Esophagus squamous epithelium (tissue), 4 donors: ENCODE data around the gene CPEB3.

Experiments used
- POLR2A ChIP-seq, 4 donors: fragments of 450-650 bp; IDR thresholded peaks; one replicate each; pipeline ENCODE4 v1.6.1; 2017; ENCODE audit warnings: antibody characterized with exemption in 4 of 4, mild to moderate bottlenecking in 4 of 4, moderate library complexity in 3 of 4
- TF ChIP-seq, protein P1 (sequence below), 6 experiments: fragments of 450-650 bp in 4 of 6; fragments of 200-600 bp in 2 of 6; sonication (generic) in 2 of 6; IDR thresholded peaks; one replicate each; pipeline ENCODE4 v1.5.1; 2016 to 2019; ENCODE audit warnings: antibody characterized with exemption in 6 of 6, mild to moderate bottlenecking in 4 of 6, moderate library complexity in 4 of 6

DNA sequence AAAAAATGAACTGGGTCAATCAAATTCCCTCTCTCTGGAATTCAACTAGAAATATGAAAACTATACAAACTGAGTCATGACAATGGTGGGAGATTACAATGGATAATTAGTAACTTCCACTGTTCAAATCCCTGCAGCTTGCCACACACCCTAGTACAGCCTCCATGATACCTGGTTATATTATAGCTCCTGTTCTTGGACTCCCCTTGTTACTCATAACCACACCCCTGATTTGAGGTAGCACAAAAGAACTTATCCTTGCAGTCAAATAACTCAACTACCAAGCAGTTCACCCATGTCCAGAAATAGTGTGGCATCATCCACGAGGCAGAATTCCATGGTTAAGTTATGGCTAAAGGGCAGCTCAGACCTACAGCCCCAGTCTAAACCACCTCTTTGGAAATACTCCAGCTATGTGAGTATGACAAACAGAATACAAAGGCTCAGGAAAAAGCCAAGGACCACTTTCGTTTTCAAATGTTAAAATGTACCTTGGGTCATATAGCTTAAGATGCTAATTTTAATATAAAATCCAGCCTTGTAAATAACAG is 164.7 kb downstream of the CPEB3 start:
- TF ChIP-seq, protein P1, sequence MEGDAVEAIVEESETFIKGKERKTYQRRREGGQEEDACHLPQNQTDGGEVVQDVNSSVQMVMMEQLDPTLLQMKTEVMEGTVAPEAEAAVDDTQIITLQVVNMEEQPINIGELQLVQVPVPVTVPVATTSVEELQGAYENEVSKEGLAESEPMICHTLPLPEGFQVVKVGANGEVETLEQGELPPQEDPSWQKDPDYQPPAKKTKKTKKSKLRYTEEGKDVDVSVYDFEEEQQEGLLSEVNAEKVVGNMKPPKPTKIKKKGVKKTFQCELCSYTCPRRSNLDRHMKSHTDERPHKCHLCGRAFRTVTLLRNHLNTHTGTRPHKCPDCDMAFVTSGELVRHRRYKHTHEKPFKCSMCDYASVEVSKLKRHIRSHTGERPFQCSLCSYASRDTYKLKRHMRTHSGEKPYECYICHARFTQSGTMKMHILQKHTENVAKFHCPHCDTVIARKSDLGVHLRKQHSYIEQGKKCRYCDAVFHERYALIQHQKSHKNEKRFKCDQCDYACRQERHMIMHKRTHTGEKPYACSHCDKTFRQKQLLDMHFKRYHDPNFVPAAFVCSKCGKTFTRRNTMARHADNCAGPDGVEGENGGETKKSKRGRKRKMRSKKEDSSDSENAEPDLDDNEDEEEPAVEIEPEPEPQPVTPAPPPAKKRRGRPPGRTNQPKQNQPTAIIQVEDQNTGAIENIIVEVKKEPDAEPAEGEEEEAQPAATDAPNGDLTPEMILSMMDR (IDR thresholded peaks at IDR 0.05): no peak
- TF ChIP-seq POLR2A (IDR thresholded peaks at IDR 0.05): no peak
